ENCODE data around the gene MAT2B. TPM values are rescaled to one million over a fixed set of nuclear protein-coding genes. Genes with fewer than 3 reads are reported as not detected.

MAT2B gene
- total RNA-seq, 1 experiment from 2014 or later: 66.2 TPM

- H3K79me2 ChIP-seq (ENCODE audit: low read depth): no peaks in the 10 kb centered on the region
- H4K20me1 ChIP-seq (ENCODE audit: insufficient read depth): peaks cover 5% of the 10 kb centered on the region; the same call in 1 of the 2 replicates
- POLR2A ChIA-PET (ENCODE audit: unreplicated experiment): interaction anchor here (0.9 kb wide), 1 partner anchor 18 kb away, joined by 7 read pairs; the partner anchor contains the start of genes HMMR and NUDCD2
- DNase-seq: no peak
- H3K4me2 ChIP-seq: no peak overlapping the region
- H3K36me3 ChIP-seq (ENCODE audit: low read depth): peaks cover 35% of the 10 kb centered on the region
- peaks cover 4% of the 10 kb centered on the region; the same call in 1 of the 2 replicates for H3F3A ChIP-seq (ENCODE audit: insufficient read depth, low read depth)
- CTCF ChIA-PET: no interaction called here
- no peaks in the 10 kb centered on the region for H3K4me1 ChIP-seq (replicated peaks; ENCODE audit: insufficient read depth)
- H3K9me2 ChIP-seq (ENCODE audit: insufficient read depth): no peaks in the 10 kb centered on the region
- H3K27ac ChIP-seq: no peak overlapping the region
- no peak overlapping the region for H3K4me3 ChIP-seq
- H2AFZ ChIP-seq: no peak overlapping the region
- H3K9me3 ChIP-seq (ENCODE audit: insufficient read depth, low read depth): no peaks in the 10 kb centered on the region
- no peak for TF ChIP-seq CTCF (conservative IDR thresholded peaks at IDR 0.05)
- no peak for TF ChIP-seq EZH2 (IDR thresholded peaks at IDR 0.05; ENCODE audit: low read depth)
- no TSS peak for BruUV-seq (replicated peaks)
- intact Hi-C loops (cut with micrococcal nuclease; ENCODE audit: unreplicated experiment): no loop called here
- H3K27me3 ChIP-seq (ENCODE audit: insufficient read depth, low read depth): no peaks in the 10 kb centered on the region
Observed at GRCh38 chr5:163478126-163478981, 27.1 kb upstream of the MAT2B start.

- Histone ChIP-seq H3K27ac (no peak overlapping the region), H3K9me2 (ENCODE audit: insufficient read depth) (no peaks in the 10 kb centered on the region), H3K9me3 (ENCODE audit: insufficient read depth, low read depth) (no peaks in the 10 kb centered on the region), H3K79me2 (ENCODE audit: low read depth) (no peaks in the 10 kb centered on the region), H3K4me3 (no peak overlapping the region), H4K20me1 (ENCODE audit: insufficient read depth) (peaks cover 5% of the 10 kb centered on the region; the same call in 1 of the 2 replicates), H3K36me3 (ENCODE audit: low read depth) (peaks cover 30% of the 10 kb centered on the region), H3F3A (ENCODE audit: insufficient read depth, low read depth) (peaks cover 4% of the 10 kb centered on the region; the same call in 1 of the 2 replicates), H3K27me3 (ENCODE audit: insufficient read depth, low read depth) (no peaks in the 10 kb centered on the region), H3K4me1 (replicated peaks; ENCODE audit: insufficient read depth) (no peaks in the 10 kb centered on the region), H3K4me2 (no peak overlapping the region), H2AFZ (no peak overlapping the region)
- CTCF ChIA-PET: no interaction called here
- DNase-seq: no peak
- intact Hi-C loops (cut with micrococcal nuclease; ENCODE audit: unreplicated experiment): no loop called here
- TF ChIP-seq CTCF (conservative IDR thresholded peaks at IDR 0.05) (no peak), EZH2 (IDR thresholded peaks at IDR 0.05; ENCODE audit: low read depth) (no peak)
- POLR2A ChIA-PET (ENCODE audit: unreplicated experiment): interaction anchor here (0.9 kb wide), 1 partner anchor 18 kb away, joined by 7 read pairs; the partner anchor contains the start of genes HMMR and NUDCD2
- no TSS peak for BruUV-seq (replicated peaks)
Observed at GRCh38 chr5:163478982-163479271, 26.5 kb upstream of the MAT2B start.

- H3K36me3 ChIP-seq (ENCODE audit: low read depth): peaks cover 15% of the 10 kb centered on the region; the same call in 1 of the 2 replicates
- BruUV-seq (replicated peaks): no TSS peak
- H3K9me2 ChIP-seq (ENCODE audit: insufficient read depth): no peaks in the 10 kb centered on the region
- DNase-seq: no peak
- H3K9me3 ChIP-seq (ENCODE audit: insufficient read depth, low read depth): no peaks in the 10 kb centered on the region
- ChIA-PET CTCF (no interaction called here), POLR2A (ENCODE audit: unreplicated experiment) (interaction anchor here (0.7 kb wide), 1 partner anchor 80 kb away, joined by 4 read pairs; no protein-coding TSS in a partner anchor)
- H3K4me3 ChIP-seq: no peak overlapping the region
- H3K79me2 ChIP-seq (ENCODE audit: low read depth): no peaks in the 10 kb centered on the region
- no peaks in the 10 kb centered on the region for H4K20me1 ChIP-seq (ENCODE audit: insufficient read depth)
- no peaks in the 10 kb centered on the region for H3K27me3 ChIP-seq (ENCODE audit: insufficient read depth, low read depth)
- no peaks in the 10 kb centered on the region for H3K4me1 ChIP-seq (replicated peaks; ENCODE audit: insufficient read depth)
- H3K4me2 ChIP-seq: no peak overlapping the region
- intact Hi-C loops (cut with micrococcal nuclease; ENCODE audit: unreplicated experiment): no loop called here
- H2AFZ ChIP-seq: no peak overlapping the region
- peaks cover 9% of the 10 kb centered on the region; the same call in 1 of the 2 replicates for H3F3A ChIP-seq (ENCODE audit: insufficient read depth, low read depth)
- no peak overlapping the region for H3K27ac ChIP-seq
- TF ChIP-seq EZH2 (IDR thresholded peaks at IDR 0.05; ENCODE audit: low read depth): no peak
Observed at GRCh38 chr5:163489055-163489744, 16.2 kb upstream of the MAT2B start.

Data from PC-9 (cell line).